Nucleus accumbens (tissue), 56 donors: ENCODE measurements around the gene PPFIBP1.
"Not testable (repeated sequence)": the region's sequence is repeated elsewhere in the genome, so short reads cannot be mapped to it uniquely, and the experiment has no call there.

Experiments
- DNase-seq, 56 donors: peaks; one replicate each; lab custom pipeline; 2025; lab: John Stamatoyannopoulos, UW

PPFIBP1 gene

GRCh38 chr12:27555925-27556778, 32.1 kb downstream of the PPFIBP1 start:
- no peak for DNase-seq

GRCh38 chr12:27560126-27560525, 36.1 kb downstream of the PPFIBP1 start:
- no peak for DNase-seq

- peak in 5 of 56 donors; percentile 20 to 46 (median 34) for DNase-seq
These were observed 37.7 kb downstream of the PPFIBP1 start for GRCh38 chr12:27561535-27562350.

- no peak for DNase-seq
These were observed 40.7 kb downstream of the PPFIBP1 start for GRCh38 chr12:27564612-27565213.

GRCh38 chr12:27566159-27566558, 42.2 kb downstream of the PPFIBP1 start:
- DNase-seq = no peak

- no peak for DNase-seq
These were observed 42.6 kb downstream of the PPFIBP1 start for GRCh38 chr12:27566626-27567025.

- no peak for DNase-seq
These were observed 47.5 kb downstream of the PPFIBP1 start for GRCh38 chr12:27571463-27571862.

- DNase-seq = no peak
These were observed 48.7 kb downstream of the PPFIBP1 start for GRCh38 chr12:27572486-27573255.

- DNase-seq = no peak
These were observed 50.0 kb downstream of the PPFIBP1 start for GRCh38 chr12:27573972-27574371.

GRCh38 chr12:27575090-27575761, 51.2 kb downstream of the PPFIBP1 start:
- DNase-seq = no peak

- no peak for DNase-seq
These were observed 51.7 kb downstream of the PPFIBP1 start for GRCh38 chr12:27575762-27576118.

- DNase-seq = no peak
These were observed 52.8 kb downstream of the PPFIBP1 start for GRCh38 chr12:27576667-27577347.

GRCh38 chr12:27577688-27578087, 53.7 kb downstream of the PPFIBP1 start:
- no peak for DNase-seq

GRCh38 chr12:27578689-27579372, 54.8 kb downstream of the PPFIBP1 start:
- DNase-seq = no peak

- no peak for DNase-seq
These were observed 56.7 kb downstream of the PPFIBP1 start for GRCh38 chr12:27580561-27581330.

GRCh38 chr12:27581331-27581671, 57.3 kb downstream of the PPFIBP1 start:
- DNase-seq = not testable (repeated sequence)

GRCh38 chr12:27581833-27582232, 57.8 kb downstream of the PPFIBP1 start:
- not testable (repeated sequence) for DNase-seq

- DNase-seq = not testable (repeated sequence)
These were observed 58.4 kb downstream of the PPFIBP1 start for GRCh38 chr12:27582445-27582844.
